ENCODE data around the gene TSR3. TPM values are rescaled to one million over a fixed set of nuclear protein-coding genes. Genes with fewer than 3 reads are reported as not detected.

Gene TSR3
- total and polyA plus RNA-seq, 2 of the 13 experiments (the other 11 are each of a cell fraction or from before 2014, with no cell fraction given): 24.2 to 51.0 TPM

DNA sequence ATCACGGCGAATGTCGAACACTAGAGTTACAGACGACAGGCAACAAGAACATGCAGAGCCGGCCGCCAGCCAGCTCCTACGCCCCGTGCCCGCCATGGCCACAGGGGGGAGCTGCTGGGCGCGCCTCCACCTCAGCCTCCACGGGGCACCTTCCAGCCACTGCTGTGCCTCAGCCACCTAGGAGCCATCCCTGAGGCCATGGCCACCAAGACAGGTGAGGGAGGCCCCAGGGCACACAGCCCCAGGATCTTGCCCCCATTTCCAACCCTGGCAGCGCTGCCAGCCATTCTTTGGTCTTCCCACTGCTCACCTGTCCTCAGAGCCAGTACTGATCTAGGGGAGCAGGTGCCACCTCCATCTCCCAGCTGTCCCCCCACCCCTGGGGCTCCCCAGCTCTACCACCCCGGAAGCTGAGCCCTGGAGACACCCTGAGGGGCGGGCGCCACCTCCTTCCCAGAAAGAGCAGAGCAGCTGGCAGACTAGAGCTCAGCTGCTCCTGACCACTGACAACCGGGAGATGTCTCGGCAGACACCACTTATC, 11.9 kb upstream of the TSR3 start (continued):
- no peak for TF ChIP-seq ATF1 (CRISPR knock-in tag; IDR thresholded peaks at IDR 0.05)
- TF ChIP-seq MLLT10 (CRISPR knock-in tag; IDR thresholded peaks at IDR 0.05): no peak
- TF ChIP-seq ZNF777 (CRISPR knock-in tag; IDR thresholded peaks at IDR 0.05): peak; percentile 63; the same call in 1 of the 2 replicates
- TF ChIP-seq BHLHE40 (IDR thresholded peaks at IDR 0.05; ENCODE audit: low read length): no peak
- TF ChIP-seq ZNF282 (IDR thresholded peaks at IDR 0.05; ENCODE audit: partially characterized antibody): no peak
- peak; percentile 57; the same call in 1 of the 2 replicates for TF ChIP-seq GABPB1 (CRISPR knock-in tag; IDR thresholded peaks at IDR 0.05)
- TF ChIP-seq SAP130 (CRISPR knock-in tag; IDR thresholded peaks at IDR 0.05; ENCODE audit: low read depth): peak; percentile 35; the same call in 1 of the 2 replicates
- no peak for TF ChIP-seq ZNF232 (CRISPR knock-in tag; IDR thresholded peaks at IDR 0.05; ENCODE audit: borderline replicate concordance)
- no peak for TF ChIP-seq ZNF512B (CRISPR knock-in tag; IDR thresholded peaks at IDR 0.05; ENCODE audit: borderline replicate concordance)
- no peak for TF ChIP-seq ZNF883 (CRISPR knock-in tag; IDR thresholded peaks at IDR 0.05; ENCODE audit: not compliant biosample characterization)
- no peak for TF ChIP-seq SOX6 (IDR thresholded peaks at IDR 0.05)
- no peak for TF ChIP-seq SOX6 (CRISPR knock-in tag; IDR thresholded peaks at IDR 0.05)
- no peak for TF ChIP-seq SP5 (CRISPR knock-in tag; IDR thresholded peaks at IDR 0.05; ENCODE audit: borderline replicate concordance, low read depth)
- TF ChIP-seq ZNF558 (CRISPR knock-in tag; IDR thresholded peaks at IDR 0.05; ENCODE audit: borderline replicate concordance): no peak
- TF ChIP-seq, protein P1, sequence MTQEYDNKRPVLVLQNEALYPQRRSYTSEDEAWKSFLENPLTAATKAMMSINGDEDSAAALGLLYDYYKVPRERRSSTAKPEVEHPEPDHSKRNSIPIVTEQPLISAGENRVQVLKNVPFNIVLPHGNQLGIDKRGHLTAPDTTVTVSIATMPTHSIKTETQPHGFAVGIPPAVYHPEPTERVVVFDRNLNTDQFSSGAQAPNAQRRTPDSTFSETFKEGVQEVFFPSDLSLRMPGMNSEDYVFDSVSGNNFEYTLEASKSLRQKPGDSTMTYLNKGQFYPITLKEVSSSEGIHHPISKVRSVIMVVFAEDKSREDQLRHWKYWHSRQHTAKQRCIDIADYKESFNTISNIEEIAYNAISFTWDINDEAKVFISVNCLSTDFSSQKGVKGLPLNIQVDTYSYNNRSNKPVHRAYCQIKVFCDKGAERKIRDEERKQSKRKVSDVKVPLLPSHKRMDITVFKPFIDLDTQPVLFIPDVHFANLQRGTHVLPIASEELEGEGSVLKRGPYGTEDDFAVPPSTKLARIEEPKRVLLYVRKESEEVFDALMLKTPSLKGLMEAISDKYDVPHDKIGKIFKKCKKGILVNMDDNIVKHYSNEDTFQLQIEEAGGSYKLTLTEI (CRISPR knock-in tag; conservative IDR thresholded peaks at IDR 0.05): no peak
- TF ChIP-seq ZNF766 (CRISPR knock-in tag; IDR thresholded peaks at IDR 0.05; ENCODE audit: borderline replicate concordance): no peak
- no peak for TF ChIP-seq ASH2L (IDR thresholded peaks at IDR 0.05; ENCODE audit: insufficient read length, low read depth, low read length)
- 0 out of 2 replicates have a peak, but pooled peaks have one; percentile 45 for TF ChIP-seq GATAD1 (CRISPR knock-in tag; IDR thresholded peaks at IDR 0.05)
- TF ChIP-seq, protein P2, sequence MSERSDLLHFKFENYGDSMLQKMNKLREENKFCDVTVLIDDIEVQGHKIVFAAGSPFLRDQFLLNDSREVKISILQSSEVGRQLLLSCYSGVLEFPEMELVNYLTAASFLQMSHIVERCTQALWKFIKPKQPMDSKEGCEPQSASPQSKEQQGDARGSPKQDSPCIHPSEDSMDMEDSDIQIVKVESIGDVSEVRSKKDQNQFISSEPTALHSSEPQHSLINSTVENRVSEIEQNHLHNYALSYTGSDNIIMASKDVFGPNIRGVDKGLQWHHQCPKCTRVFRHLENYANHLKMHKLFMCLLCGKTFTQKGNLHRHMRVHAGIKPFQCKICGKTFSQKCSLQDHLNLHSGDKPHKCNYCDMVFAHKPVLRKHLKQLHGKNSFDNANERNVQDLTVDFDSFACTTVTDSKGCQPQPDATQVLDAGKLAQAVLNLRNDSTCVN (CRISPR knock-in tag; IDR thresholded peaks at IDR 0.05; ENCODE audit: borderline replicate concordance): no peak
- TF ChIP-seq ZNF431 (CRISPR knock-in tag; IDR thresholded peaks at IDR 0.05; ENCODE audit: borderline replicate concordance, low read depth): no peak
- TF ChIP-seq ZNF256 (CRISPR knock-in tag; conservative IDR thresholded peaks at IDR 0.05): no peak
- TF ChIP-seq ZSCAN12 (CRISPR knock-in tag; IDR thresholded peaks at IDR 0.05): no peak
- TF ChIP-seq KAT2B (IDR thresholded peaks at IDR 0.05; ENCODE audit: borderline replicate concordance, low read depth, low read length): no peak
- TF ChIP-seq POLR2G (IDR thresholded peaks at IDR 0.05; ENCODE audit: low read depth, low read length): no peak
- no peak for TF ChIP-seq ZNF326 (CRISPR knock-in tag; IDR thresholded peaks at IDR 0.05; ENCODE audit: borderline replicate concordance)
- TF ChIP-seq ARNT (IDR thresholded peaks at IDR 0.05): no peak
- TF ChIP-seq HNRNPK (IDR thresholded peaks at IDR 0.05; ENCODE audit: low read depth, low read length, poor library complexity, severe bottlenecking): no peak
- TF ChIP-seq ERF (CRISPR knock-in tag; IDR thresholded peaks at IDR 0.05): no peak
